ENCODE measurements around the gene ZNF609. TPM values are rescaled to one million over a fixed set of nuclear protein-coding genes. Genes with fewer than 3 reads are reported as not detected.

Gene ZNF609
- total RNA-seq, 1 donor from 2014 or later: 11.3 TPM

- FAIRE-seq (no peak), DNase-seq (ENCODE audit: low read depth) (no peak)
- Histone ChIP-seq H3K27me3 (ENCODE audit: control insufficient read depth, insufficient read depth, low read length) (no peaks in the 10 kb centered on the region), H3K4me3 (ENCODE audit: low read depth, low read length) (no peak overlapping the region), H3K36me3 (ENCODE audit: control insufficient read depth, insufficient read depth, low read length) (no peaks in the 10 kb centered on the region)
- no peak for TF ChIP-seq CTCF (IDR thresholded peaks at IDR 0.05; ENCODE audit: insufficient read depth, low read length, severe bottlenecking)
Observed at GRCh38 chr15:64618540-64618939, 158.2 kb downstream of the ZNF609 start.

- no peak for FAIRE-seq
- DNase-seq (ENCODE audit: low read depth): peak; percentile 83
- Histone ChIP-seq H3K27me3 (ENCODE audit: control insufficient read depth, insufficient read depth, low read length) (no peaks in the 10 kb centered on the region), H3K36me3 (ENCODE audit: control insufficient read depth, insufficient read depth, low read length) (no peaks in the 10 kb centered on the region), H3K4me3 (ENCODE audit: low read depth, low read length) (no peak overlapping the region)
- TF ChIP-seq CTCF (IDR thresholded peaks at IDR 0.05; ENCODE audit: insufficient read depth, low read length, severe bottlenecking): no peak
Observed at GRCh38 chr15:64619880-64620839, 159.8 kb downstream of the ZNF609 start.

DNA sequence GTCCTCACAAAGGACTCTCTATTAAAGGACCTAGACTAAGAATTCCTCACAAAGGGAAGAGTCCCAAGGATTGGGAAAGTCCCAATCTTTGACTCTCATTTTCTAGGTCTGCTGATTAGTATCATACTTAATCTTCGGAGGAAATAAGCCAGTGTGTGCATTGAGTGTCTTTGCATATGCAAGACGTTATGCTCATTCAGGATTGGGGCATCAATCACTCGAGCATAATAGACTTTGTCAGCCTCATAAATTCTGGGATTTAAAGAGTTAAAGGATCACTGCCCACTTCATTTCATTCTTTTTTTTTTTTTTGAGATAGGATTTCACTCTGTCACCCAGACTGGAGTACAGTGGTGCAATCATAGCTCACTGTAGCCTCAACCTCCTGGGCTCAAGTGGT is 160.7 kb downstream of the ZNF609 start:
- FAIRE-seq (no peak), DNase-seq (ENCODE audit: low read depth) (no peak)
- no peaks in the 10 kb centered on the region for H3K36me3 ChIP-seq (ENCODE audit: control insufficient read depth, insufficient read depth, low read length)
- H3K4me3 ChIP-seq (ENCODE audit: low read depth, low read length): no peak overlapping the region
- no peak for TF ChIP-seq CTCF (IDR thresholded peaks at IDR 0.05; ENCODE audit: insufficient read depth, low read length, severe bottlenecking)
- H3K27me3 ChIP-seq (ENCODE audit: control insufficient read depth, insufficient read depth, low read length): no peaks in the 10 kb centered on the region

- DNase-seq (ENCODE audit: low read depth) (no peak), FAIRE-seq (peak; percentile 55)
- no peaks in the 10 kb centered on the region for H3K36me3 ChIP-seq (ENCODE audit: control insufficient read depth, insufficient read depth, low read length)
- TF ChIP-seq CTCF (IDR thresholded peaks at IDR 0.05; ENCODE audit: insufficient read depth, low read length, severe bottlenecking): no peak
- no peak overlapping the region for H3K4me3 ChIP-seq (ENCODE audit: low read depth, low read length)
- no peaks in the 10 kb centered on the region for H3K27me3 ChIP-seq (ENCODE audit: control insufficient read depth, insufficient read depth, low read length)
Observed at GRCh38 chr15:64622410-64623260, 162.3 kb downstream of the ZNF609 start.

- no peak for FAIRE-seq
- Histone ChIP-seq H3K27me3 (ENCODE audit: control insufficient read depth, insufficient read depth, low read length) (no peaks in the 10 kb centered on the region), H3K36me3 (ENCODE audit: control insufficient read depth, insufficient read depth, low read length) (no peaks in the 10 kb centered on the region), H3K4me3 (ENCODE audit: low read depth, low read length) (no peak overlapping the region)
- TF ChIP-seq CTCF (IDR thresholded peaks at IDR 0.05; ENCODE audit: insufficient read depth, low read length, severe bottlenecking): no peak
- no peak for DNase-seq (ENCODE audit: low read depth)
Observed at GRCh38 chr15:64623347-64623996, 163.1 kb downstream of the ZNF609 start.
